ENCODE data around the gene PKIG.

DNA sequence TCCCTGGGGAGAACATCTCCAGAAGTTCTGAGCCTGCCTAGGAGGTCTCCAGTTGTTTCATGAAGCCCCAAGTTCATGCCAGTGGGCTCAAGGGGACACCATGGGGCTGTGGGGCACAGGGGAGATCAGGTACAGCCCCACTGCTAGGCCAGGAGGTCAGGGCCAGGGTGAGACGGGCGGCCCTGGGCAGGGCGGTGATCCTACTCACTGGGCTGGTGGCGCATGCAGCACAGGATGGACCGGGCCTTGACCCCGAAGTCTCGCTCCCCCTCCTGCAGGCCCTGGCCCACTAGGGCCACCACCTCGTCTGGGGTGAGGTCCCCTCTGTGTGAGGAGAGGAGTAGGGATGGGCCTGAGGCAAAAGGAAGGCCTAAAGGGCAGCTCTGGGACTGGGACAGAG, 43.0 kb downstream of the PKIG start:
- TF ChIP-seq, protein P1, sequence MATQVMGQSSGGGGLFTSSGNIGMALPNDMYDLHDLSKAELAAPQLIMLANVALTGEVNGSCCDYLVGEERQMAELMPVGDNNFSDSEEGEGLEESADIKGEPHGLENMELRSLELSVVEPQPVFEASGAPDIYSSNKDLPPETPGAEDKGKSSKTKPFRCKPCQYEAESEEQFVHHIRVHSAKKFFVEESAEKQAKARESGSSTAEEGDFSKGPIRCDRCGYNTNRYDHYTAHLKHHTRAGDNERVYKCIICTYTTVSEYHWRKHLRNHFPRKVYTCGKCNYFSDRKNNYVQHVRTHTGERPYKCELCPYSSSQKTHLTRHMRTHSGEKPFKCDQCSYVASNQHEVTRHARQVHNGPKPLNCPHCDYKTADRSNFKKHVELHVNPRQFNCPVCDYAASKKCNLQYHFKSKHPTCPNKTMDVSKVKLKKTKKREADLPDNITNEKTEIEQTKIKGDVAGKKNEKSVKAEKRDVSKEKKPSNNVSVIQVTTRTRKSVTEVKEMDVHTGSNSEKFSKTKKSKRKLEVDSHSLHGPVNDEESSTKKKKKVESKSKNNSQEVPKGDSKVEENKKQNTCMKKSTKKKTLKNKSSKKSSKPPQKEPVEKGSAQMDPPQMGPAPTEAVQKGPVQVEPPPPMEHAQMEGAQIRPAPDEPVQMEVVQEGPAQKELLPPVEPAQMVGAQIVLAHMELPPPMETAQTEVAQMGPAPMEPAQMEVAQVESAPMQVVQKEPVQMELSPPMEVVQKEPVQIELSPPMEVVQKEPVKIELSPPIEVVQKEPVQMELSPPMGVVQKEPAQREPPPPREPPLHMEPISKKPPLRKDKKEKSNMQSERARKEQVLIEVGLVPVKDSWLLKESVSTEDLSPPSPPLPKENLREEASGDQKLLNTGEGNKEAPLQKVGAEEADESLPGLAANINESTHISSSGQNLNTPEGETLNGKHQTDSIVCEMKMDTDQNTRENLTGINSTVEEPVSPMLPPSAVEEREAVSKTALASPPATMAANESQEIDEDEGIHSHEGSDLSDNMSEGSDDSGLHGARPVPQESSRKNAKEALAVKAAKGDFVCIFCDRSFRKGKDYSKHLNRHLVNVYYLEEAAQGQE (IDR thresholded peaks at IDR 0.05; ENCODE audit: insufficient read depth in 1 of 2, low read depth in 2 of 2, low read length in 2 of 2): no peak
- no peak for TF ChIP-seq POLR2AphosphoS5 (IDR thresholded peaks at IDR 0.05; ENCODE audit: low read depth, low read length)
- no peak for TF ChIP-seq SIN3A (IDR thresholded peaks at IDR 0.05; ENCODE audit: borderline replicate concordance, insufficient read depth, low read length)
- no peak for TF ChIP-seq TAF1 (IDR thresholded peaks at IDR 0.05; ENCODE audit: borderline replicate concordance, insufficient read depth, low read length)
